PFSK-1 (cell line): ENCODE results near the gene SEPTIN6.

Source experiments
- POLR2AphosphoS5 ChIP-seq: IDR thresholded peaks from 2 replicates; pipeline ENCODE4 v1.6.1; 2012; ENCODE audit warnings: low read depth, mild to moderate bottlenecking, control low read depth, low read length, moderate library complexity
- TF ChIP-seq, protein P1 (sequence below), 2 experiments: IDR thresholded peaks; 2 replicates each; pipeline versions ENCODE4 v1.6.1 to v1.8.0; 2011 to 2012; ENCODE audit warnings: low read depth in 2 of 2, low read length in 2 of 2, control low read depth in 1 of 2, inconsistent platforms in 1 of 2, mild to moderate bottlenecking in 1 of 2, moderate library complexity in 1 of 2; ENCODE audit not compliant: insufficient read depth in 1 of 2

DNA sequence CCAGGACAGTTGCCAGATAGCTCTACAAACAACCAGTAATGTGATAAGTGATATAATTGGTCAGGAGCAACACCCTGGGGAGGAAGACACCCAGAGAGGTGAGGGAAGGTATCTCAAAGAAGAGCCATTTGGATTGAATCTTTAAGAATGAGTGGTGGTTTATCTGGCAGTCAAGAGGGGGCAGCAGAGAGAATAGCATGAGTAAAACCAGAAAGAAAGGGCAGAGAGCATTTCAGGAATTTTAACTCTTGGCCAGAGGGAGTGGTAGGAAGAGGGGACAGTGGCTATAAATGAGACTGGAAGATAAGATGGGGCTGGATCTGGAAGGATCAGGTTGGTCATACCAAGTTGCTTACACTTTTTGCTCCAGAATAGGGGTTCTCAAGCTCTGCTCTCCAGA is 5.9 kb upstream of the SEPTIN6 start:
- TF ChIP-seq, protein P1, sequence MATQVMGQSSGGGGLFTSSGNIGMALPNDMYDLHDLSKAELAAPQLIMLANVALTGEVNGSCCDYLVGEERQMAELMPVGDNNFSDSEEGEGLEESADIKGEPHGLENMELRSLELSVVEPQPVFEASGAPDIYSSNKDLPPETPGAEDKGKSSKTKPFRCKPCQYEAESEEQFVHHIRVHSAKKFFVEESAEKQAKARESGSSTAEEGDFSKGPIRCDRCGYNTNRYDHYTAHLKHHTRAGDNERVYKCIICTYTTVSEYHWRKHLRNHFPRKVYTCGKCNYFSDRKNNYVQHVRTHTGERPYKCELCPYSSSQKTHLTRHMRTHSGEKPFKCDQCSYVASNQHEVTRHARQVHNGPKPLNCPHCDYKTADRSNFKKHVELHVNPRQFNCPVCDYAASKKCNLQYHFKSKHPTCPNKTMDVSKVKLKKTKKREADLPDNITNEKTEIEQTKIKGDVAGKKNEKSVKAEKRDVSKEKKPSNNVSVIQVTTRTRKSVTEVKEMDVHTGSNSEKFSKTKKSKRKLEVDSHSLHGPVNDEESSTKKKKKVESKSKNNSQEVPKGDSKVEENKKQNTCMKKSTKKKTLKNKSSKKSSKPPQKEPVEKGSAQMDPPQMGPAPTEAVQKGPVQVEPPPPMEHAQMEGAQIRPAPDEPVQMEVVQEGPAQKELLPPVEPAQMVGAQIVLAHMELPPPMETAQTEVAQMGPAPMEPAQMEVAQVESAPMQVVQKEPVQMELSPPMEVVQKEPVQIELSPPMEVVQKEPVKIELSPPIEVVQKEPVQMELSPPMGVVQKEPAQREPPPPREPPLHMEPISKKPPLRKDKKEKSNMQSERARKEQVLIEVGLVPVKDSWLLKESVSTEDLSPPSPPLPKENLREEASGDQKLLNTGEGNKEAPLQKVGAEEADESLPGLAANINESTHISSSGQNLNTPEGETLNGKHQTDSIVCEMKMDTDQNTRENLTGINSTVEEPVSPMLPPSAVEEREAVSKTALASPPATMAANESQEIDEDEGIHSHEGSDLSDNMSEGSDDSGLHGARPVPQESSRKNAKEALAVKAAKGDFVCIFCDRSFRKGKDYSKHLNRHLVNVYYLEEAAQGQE (IDR thresholded peaks at IDR 0.05; ENCODE audit: insufficient read depth in 1 of 2, low read depth in 2 of 2, low read length in 2 of 2) = no peak
- no peak for TF ChIP-seq POLR2AphosphoS5
